ENCODE measurements around the gene AK3. TPM values are rescaled to one million over a fixed set of nuclear protein-coding genes. Genes with fewer than 3 reads are reported as not detected.
"Not testable (repeated sequence)": the region's sequence is repeated elsewhere in the genome, so short reads cannot be mapped to it uniquely, and the experiment has no call there.

AK3 gene
- 20.7 and 27.7 TPM in 2 replicates for total RNA-seq (2014; rRNA removed; shearing (Covaris generic))

- peak; percentile 49 for DNase-seq (ENCODE audit: low spot score)
These were observed at the start of gene AK3 for GRCh38 chr9:4740638-4741364. Gene AK3 (minus strand): TSS chr9:4741202. CDS start chr9:4741087, 115 bp downstream.

GRCh38 chr9:4788703-4789102 lies 47.7 kb upstream of the AK3 start:
- DNase-seq (ENCODE audit: low spot score) = no peak

- no peak for DNase-seq (ENCODE audit: low spot score)
These were observed 46.9 kb upstream of the AK3 start for GRCh38 chr9:4787876-4788275.

- DNase-seq (ENCODE audit: low spot score) = no peak
These were observed 45.6 kb upstream of the AK3 start for GRCh38 chr9:4786599-4786998.

GRCh38 chr9:4784403-4784802 lies 43.4 kb upstream of the AK3 start:
- DNase-seq (ENCODE audit: low spot score) = no peak

GRCh38 chr9:4783191-4783590 lies 42.2 kb upstream of the AK3 start:
- not testable (repeated sequence) for DNase-seq (ENCODE audit: low spot score)

GRCh38 chr9:4781408-4781807 lies 40.4 kb upstream of the AK3 start:
- DNase-seq (ENCODE audit: low spot score) = no peak

GRCh38 chr9:4780651-4781050 lies 39.6 kb upstream of the AK3 start:
- DNase-seq (ENCODE audit: low spot score) = no peak

GRCh38 chr9:4774958-4775357 lies 34.0 kb upstream of the AK3 start:
- not testable (repeated sequence) for DNase-seq (ENCODE audit: low spot score)

GRCh38 chr9:4774209-4774608 lies 33.2 kb upstream of the AK3 start:
- DNase-seq (ENCODE audit: low spot score) = no peak

- DNase-seq (ENCODE audit: low spot score) = no peak
These were observed 30.8 kb upstream of the AK3 start for GRCh38 chr9:4771788-4772187.

- peak; percentile 49 for DNase-seq (ENCODE audit: low spot score)
These were observed 28.5 kb upstream of the AK3 start for GRCh38 chr9:4769321-4770080.

GRCh38 chr9:4768681-4769080 lies 27.7 kb upstream of the AK3 start:
- no peak for DNase-seq (ENCODE audit: low spot score)

GRCh38 chr9:4764033-4764432 lies 23.0 kb upstream of the AK3 start:
- DNase-seq (ENCODE audit: low spot score) = no peak

GRCh38 chr9:4762886-4763541 lies 22.0 kb upstream of the AK3 start:
- no peak for DNase-seq (ENCODE audit: low spot score)

- peak; percentile 49 for DNase-seq (ENCODE audit: low spot score)
These were observed 21.3 kb upstream of the AK3 start for GRCh38 chr9:4762108-4762885.

GRCh38 chr9:4760122-4760521 lies 19.1 kb upstream of the AK3 start:
- DNase-seq (ENCODE audit: low spot score) = no peak

- DNase-seq (ENCODE audit: low spot score) = no peak
These were observed 15.4 kb upstream of the AK3 start for GRCh38 chr9:4756420-4756819.

GRCh38 chr9:4755026-4755609 lies 14.1 kb upstream of the AK3 start:
- DNase-seq (ENCODE audit: low spot score) = no peak

GRCh38 chr9:4754530-4754929 lies 13.5 kb upstream of the AK3 start:
- not testable (repeated sequence) for DNase-seq (ENCODE audit: low spot score)

GRCh38 chr9:4750023-4750673 lies 9.1 kb upstream of the AK3 start:
- no peak for DNase-seq (ENCODE audit: low spot score)

All from H4 (cell line).